Fibroblast of lung (primary cell): Measurements from ENCODE around the gene ITM2C. TPM values are rescaled to one million over a fixed set of nuclear protein-coding genes. Genes with fewer than 3 reads are reported as not detected.

Experiments used
- DNase-seq, 2 donors: peaks; one replicate each; pipeline versions ENCODE4 v3.0.0 to v3.0.0-alpha.2; 2010; ENCODE audit warnings: low read depth in 2 of 2
- H2AFZ ChIP-seq: 2 replicates; pipeline ENCODE4 v1.5.1; 2012; ENCODE audit warnings: low read length, control low read depth, inconsistent platforms
- H3K27ac ChIP-seq: 2 replicates; pipeline ENCODE4 v1.5.1; 2011; ENCODE audit warnings: low read length, control low read depth; ENCODE audit not compliant: insufficient read depth
- H3K27me3 ChIP-seq: 2 replicates; pipeline ENCODE4 v1.5.1; 2011; ENCODE audit warnings: mild to moderate bottlenecking, low read length; ENCODE audit not compliant: control insufficient read depth, insufficient read depth
- H3K36me3 ChIP-seq: 2 replicates; pipeline ENCODE4 v1.5.1; 2011; ENCODE audit warnings: low read length; ENCODE audit not compliant: control insufficient read depth, insufficient read depth
- H3K4me1 ChIP-seq: 2 replicates; pipeline ENCODE4 v1.5.1; 2011; ENCODE audit warnings: low read length; ENCODE audit not compliant: control insufficient read depth, insufficient read depth; ENCODE audit errors: extremely low read depth
- H3K4me2 ChIP-seq: 2 replicates; pipeline ENCODE4 v1.5.1; 2011; ENCODE audit warnings: low read length, control low read depth; ENCODE audit not compliant: insufficient read depth; ENCODE audit errors: extremely low read depth
- H3K4me3 ChIP-seq, 4 experiments: fragments of 200-600 bp in 1 of 4; sonication (generic) in 1 of 4; replicated peaks in 1 of 4; 2 replicates each; pipeline ENCODE4 v1.5.1; 2011 to 2016; ENCODE audit warnings: low read length in 4 of 4, low read depth in 3 of 4, mild to moderate bottlenecking in 3 of 4, control low read depth in 2 of 4, inconsistent platforms in 1 of 4, mixed read lengths in 1 of 4; ENCODE audit not compliant: insufficient read depth in 1 of 4; ENCODE audit errors: control extremely low read depth in 1 of 4
- H3K79me2 ChIP-seq: 2 replicates; pipeline ENCODE4 v1.5.1; 2012; ENCODE audit warnings: mild to moderate bottlenecking, low read length, inconsistent platforms; ENCODE audit not compliant: control insufficient read depth, insufficient read depth
- H3K9ac ChIP-seq: 2 replicates; pipeline ENCODE4 v1.5.1; 2011; ENCODE audit warnings: mild to moderate bottlenecking, low read length, control low read depth; ENCODE audit not compliant: insufficient read depth
- H3K9me3 ChIP-seq: 2 replicates; pipeline ENCODE4 v1.5.1; 2012; ENCODE audit warnings: low read depth, low read length; ENCODE audit not compliant: control insufficient read depth, insufficient read depth
- H4K20me1 ChIP-seq: 2 replicates; pipeline ENCODE4 v1.5.1; 2011; ENCODE audit warnings: low read length; ENCODE audit not compliant: control insufficient read depth, insufficient read depth; ENCODE audit errors: extremely low read depth
- EZH2 ChIP-seq: IDR thresholded peaks from 2 replicates; pipeline ENCODE4 v1.5.1; 2012; ENCODE audit warnings: low read length, control low read depth, mild to moderate bottlenecking; ENCODE audit errors: missing control alignments
- polyA plus RNA-seq, 2 donors: library from polyadenylated mRNA; depleted of rRNA in 1 of 2; stranded (reverse) in 1 of 2; unstranded in 1 of 2; fragments of >200 nt; gene quantifications; 2 replicates each; pipeline ENCODE4 v1.2.1, GENCODE V29; 2011 to 2012; ENCODE audit warnings: missing spikeins in 1 of 2
- total RNA-seq: library from RNA; depleted of rRNA; stranded (reverse); fragments of >200 nt; gene quantifications from 2 replicates; pipeline ENCODE4 v1.2.1, GENCODE V29; 2014
- TF ChIP-seq, protein P1 (sequence below), 2 donors: IDR thresholded peaks in 1 of 2; conservative IDR thresholded peaks in 1 of 2; 1 replicate in 1 of 2; 2 replicates in 1 of 2; pipeline ENCODE4 v1.5.1; 2011 to 2012; ENCODE audit warnings: low read length in 2 of 2, control low read depth in 1 of 2, inconsistent platforms in 1 of 2, low read depth in 1 of 2, mild to moderate bottlenecking in 1 of 2

ITM2C gene
- total and polyA plus RNA-seq, 2 donors (not counting 1 experiment from before 2014, with no cell fraction given): 77.3 to 236 TPM

DNA sequence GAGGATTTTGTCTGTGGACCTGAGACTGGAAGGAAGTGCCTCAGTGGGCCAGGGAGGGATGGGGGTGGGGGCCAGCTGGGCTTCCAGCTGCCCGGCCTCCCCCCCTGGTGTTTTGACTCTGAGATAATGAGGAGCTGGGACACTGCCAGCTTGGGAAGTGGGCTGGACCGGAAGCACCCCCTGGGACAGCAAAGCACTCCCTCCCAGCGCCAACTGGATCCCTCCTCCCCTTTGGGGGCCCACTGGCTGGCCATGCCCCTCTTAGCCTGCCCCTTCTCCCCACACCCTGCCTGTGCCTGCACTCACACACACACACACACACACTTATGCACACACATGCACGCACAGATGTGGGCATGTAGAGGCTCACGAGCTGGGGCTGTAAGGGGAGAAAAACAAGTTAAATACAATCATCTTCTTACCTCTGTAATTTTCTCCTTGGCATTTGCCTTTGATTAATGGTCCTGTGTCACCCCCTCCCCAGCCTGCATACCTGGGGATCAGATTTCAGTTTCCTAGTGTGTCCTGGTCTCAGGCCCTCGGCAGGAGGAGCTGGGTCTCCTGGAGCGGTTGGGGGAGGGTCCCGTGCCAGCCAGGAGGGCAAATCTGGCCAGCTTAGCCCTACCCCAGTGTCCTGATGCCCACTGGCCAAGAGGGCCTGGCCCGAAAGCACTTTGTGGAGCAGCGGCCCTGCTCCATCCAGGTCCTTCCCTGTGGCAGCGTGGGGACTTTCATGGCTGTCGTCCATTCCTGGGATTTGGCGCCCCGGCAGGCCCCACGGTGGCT is 3.6 kb downstream of the ITM2C start:
- TF ChIP-seq EZH2: no peak
- TF ChIP-seq, protein P1, sequence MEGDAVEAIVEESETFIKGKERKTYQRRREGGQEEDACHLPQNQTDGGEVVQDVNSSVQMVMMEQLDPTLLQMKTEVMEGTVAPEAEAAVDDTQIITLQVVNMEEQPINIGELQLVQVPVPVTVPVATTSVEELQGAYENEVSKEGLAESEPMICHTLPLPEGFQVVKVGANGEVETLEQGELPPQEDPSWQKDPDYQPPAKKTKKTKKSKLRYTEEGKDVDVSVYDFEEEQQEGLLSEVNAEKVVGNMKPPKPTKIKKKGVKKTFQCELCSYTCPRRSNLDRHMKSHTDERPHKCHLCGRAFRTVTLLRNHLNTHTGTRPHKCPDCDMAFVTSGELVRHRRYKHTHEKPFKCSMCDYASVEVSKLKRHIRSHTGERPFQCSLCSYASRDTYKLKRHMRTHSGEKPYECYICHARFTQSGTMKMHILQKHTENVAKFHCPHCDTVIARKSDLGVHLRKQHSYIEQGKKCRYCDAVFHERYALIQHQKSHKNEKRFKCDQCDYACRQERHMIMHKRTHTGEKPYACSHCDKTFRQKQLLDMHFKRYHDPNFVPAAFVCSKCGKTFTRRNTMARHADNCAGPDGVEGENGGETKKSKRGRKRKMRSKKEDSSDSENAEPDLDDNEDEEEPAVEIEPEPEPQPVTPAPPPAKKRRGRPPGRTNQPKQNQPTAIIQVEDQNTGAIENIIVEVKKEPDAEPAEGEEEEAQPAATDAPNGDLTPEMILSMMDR (conservative IDR thresholded peaks at IDR 0.05 in 1 of 2, IDR thresholded peaks at IDR 0.05 in 1 of 2; ENCODE audit: low read depth in 1 of 2, low read length in 2 of 2): no peak
- H3K27ac ChIP-seq: no peak overlapping the region
- peaks cover 3% of the 10 kb centered on the region for H3K4me1 ChIP-seq
- no peaks in the 10 kb centered on the region for H3K9me3 ChIP-seq
- H3K4me3 ChIP-seq: no peak overlapping the region
- no peaks in the 10 kb centered on the region for H4K20me1 ChIP-seq
- H3K4me2 ChIP-seq: no peak overlapping the region
- peaks cover 2% of the 10 kb centered on the region for H3K27me3 ChIP-seq
- no peak for DNase-seq
- no peak overlapping the region for H2AFZ ChIP-seq
- no peaks in the 10 kb centered on the region for H3K79me2 ChIP-seq
- no peak overlapping the region for H3K9ac ChIP-seq
- no peaks in the 10 kb centered on the region for H3K36me3 ChIP-seq

DNA sequence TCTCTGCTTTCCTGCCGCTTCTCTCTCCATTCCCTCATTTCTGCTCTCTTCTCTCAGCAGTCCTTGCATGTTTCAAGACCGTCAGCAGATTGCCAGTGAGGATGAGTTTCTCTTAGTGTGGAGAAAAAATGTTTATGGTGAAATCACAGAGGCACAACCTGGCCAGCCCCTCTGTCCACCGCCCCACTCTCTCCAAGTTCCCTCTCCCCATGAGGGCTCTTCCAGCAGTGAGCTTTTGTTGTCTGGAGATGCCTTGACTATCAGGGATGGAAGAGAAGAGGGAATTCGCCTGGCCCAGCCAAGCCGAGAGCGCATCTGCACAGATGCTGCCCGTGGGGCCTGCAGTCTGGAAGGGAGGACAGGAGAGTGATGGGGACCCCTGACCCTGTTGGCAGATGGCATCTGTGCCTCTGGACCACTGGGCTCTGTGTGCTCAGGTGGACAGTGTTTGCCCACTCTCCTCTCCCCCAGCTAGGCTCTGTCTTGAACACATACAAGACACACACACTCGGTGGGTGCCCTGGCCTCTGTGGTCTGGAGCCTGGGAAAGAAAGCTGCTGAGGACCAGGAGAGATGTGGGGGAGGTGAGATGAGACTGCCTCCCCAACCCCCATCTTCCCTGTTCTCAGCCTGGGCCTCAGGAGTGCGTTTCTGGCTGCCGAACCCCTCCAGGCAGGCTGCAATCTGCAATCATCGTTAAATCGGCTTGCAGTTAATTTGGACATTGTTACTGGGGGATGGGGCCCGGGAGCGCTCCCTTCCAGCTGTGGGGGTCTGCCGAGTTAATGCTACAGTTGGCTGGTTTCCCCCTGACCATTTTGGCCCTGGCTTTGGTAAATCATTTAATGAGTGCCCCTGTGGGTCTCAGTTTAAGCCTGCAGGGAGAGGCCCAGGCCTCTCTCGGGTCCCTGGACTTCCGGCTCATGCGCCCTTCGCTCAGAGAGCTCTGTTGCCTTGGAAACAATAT is 4.5 kb downstream of the ITM2C start:
- no peaks in the 10 kb centered on the region for H4K20me1 ChIP-seq
- H3K9ac ChIP-seq: no peak overlapping the region
- H3K27ac ChIP-seq: no peak overlapping the region
- H3K4me1 ChIP-seq: peaks cover 3% of the 10 kb centered on the region
- no peaks in the 10 kb centered on the region for H3K9me3 ChIP-seq
- no peak overlapping the region for H3K4me3 ChIP-seq
- H3K4me2 ChIP-seq: no peak overlapping the region
- TF ChIP-seq EZH2: no peak
- TF ChIP-seq, protein P1 (conservative IDR thresholded peaks at IDR 0.05 in 1 of 2, IDR thresholded peaks at IDR 0.05 in 1 of 2; ENCODE audit: low read depth in 1 of 2, low read length in 2 of 2): no peak
- H3K36me3 ChIP-seq: no peaks in the 10 kb centered on the region
- no peak overlapping the region for H2AFZ ChIP-seq
- no peaks in the 10 kb centered on the region for H3K27me3 ChIP-seq
- no peak for DNase-seq
- no peaks in the 10 kb centered on the region for H3K79me2 ChIP-seq

DNA sequence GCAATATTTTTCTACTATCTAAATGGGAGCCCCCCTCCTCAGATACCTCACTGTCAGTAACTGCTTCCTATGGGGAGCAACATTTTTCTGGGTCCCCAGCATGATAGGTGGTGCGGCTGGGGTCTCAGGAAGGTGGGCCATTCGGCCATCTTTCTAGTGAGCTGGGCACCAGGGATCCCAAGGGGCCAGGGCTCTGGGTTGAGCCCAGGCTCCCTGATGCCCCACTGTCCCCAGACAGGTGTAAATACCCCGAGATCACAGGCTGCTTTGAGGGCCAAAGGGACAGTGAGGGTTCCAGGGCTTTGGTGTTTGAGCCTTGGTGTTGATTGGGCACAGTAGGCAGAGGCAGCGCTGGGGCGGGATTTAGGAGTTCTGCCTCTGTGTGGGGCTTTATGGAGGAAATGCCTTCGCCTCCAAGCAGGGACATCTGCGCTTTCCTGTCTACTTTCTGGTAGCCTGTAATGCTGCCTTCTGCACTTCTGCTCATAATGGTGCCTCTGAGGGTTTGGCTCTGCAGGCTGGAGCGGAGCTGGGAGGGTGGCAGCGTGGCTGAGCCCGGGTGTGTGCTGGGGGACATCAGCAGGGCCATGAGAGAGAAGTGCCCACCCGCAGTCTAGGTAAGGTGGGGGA is 5.3 kb downstream of the ITM2C start:
- H3K9ac ChIP-seq: no peak overlapping the region
- H3K27me3 ChIP-seq: no peaks in the 10 kb centered on the region
- H3K79me2 ChIP-seq: no peaks in the 10 kb centered on the region
- H3K27ac ChIP-seq: no peak overlapping the region
- H4K20me1 ChIP-seq: no peaks in the 10 kb centered on the region
- no peaks in the 10 kb centered on the region for H3K9me3 ChIP-seq
- H3K36me3 ChIP-seq: no peaks in the 10 kb centered on the region
- H3K4me1 ChIP-seq: peaks cover 3% of the 10 kb centered on the region
- DNase-seq: no peak
- H2AFZ ChIP-seq: no peak overlapping the region
- no peak overlapping the region for H3K4me2 ChIP-seq
- TF ChIP-seq, protein P1 (conservative IDR thresholded peaks at IDR 0.05 in 1 of 2, IDR thresholded peaks at IDR 0.05 in 1 of 2; ENCODE audit: low read depth in 1 of 2, low read length in 2 of 2): no peak
- no peak for TF ChIP-seq EZH2
- no peak overlapping the region for H3K4me3 ChIP-seq
